H9 (cell line): ENCODE data around the gene RSPRY1. TPM values are rescaled to one million over a fixed set of nuclear protein-coding genes. Genes with fewer than 3 reads are reported as not detected.
"Not testable (repeated sequence)": the region's sequence is repeated elsewhere in the genome, so short reads cannot be mapped to it uniquely, and the experiment has no call there.

Experiments
- DNase-seq: peaks from one replicate; pipeline ENCODE4 v3.0.0-alpha.2; 2017
- H2AFZ ChIP-seq: one replicate; pipeline ENCODE4 v1.6.1; 2013; ENCODE audit warnings: mild to moderate bottlenecking, low read length, control low read depth, moderate library complexity
- H2AK5ac ChIP-seq: 2 replicates; pipeline ENCODE4 v1.6.1; 2013; ENCODE audit warnings: low read length, control low read depth, mixed read lengths; ENCODE audit not compliant: insufficient read length
- H2BK120ac ChIP-seq: one replicate; pipeline ENCODE4 v1.6.1; 2013; ENCODE audit warnings: low read depth, mild to moderate bottlenecking, low read length, control low read depth, inconsistent platforms; ENCODE audit not compliant: poor library complexity, severe bottlenecking
- H2BK12ac ChIP-seq: 2 replicates; pipeline ENCODE4 v1.6.1; 2013; ENCODE audit warnings: low read length, control low read depth, mixed read lengths, low read depth; ENCODE audit not compliant: insufficient read length
- H2BK15ac ChIP-seq: 2 replicates; pipeline ENCODE4 v1.6.1; 2013; ENCODE audit warnings: low read depth, low read length, control low read depth
- H2BK20ac ChIP-seq: one replicate; pipeline ENCODE4 v1.6.1; 2013; ENCODE audit warnings: low read depth, mild to moderate bottlenecking, low read length, control low read depth, inconsistent platforms; ENCODE audit not compliant: poor library complexity, severe bottlenecking
- H2BK5ac ChIP-seq: 2 replicates; pipeline ENCODE4 v1.6.1; 2013; ENCODE audit warnings: low read length, control low read depth, mixed read lengths; ENCODE audit not compliant: insufficient read length
- H3K14ac ChIP-seq: 2 replicates; pipeline ENCODE4 v1.6.1; 2013; ENCODE audit warnings: low read length, control low read depth; ENCODE audit not compliant: insufficient read depth
- H3K18ac ChIP-seq: 2 replicates; pipeline ENCODE4 v1.6.1; 2013; ENCODE audit warnings: low read depth, mild to moderate bottlenecking, mixed read lengths, low read length, control low read depth; ENCODE audit not compliant: insufficient read length
- H3K23ac ChIP-seq: 2 replicates; pipeline ENCODE4 v1.6.1; 2013; ENCODE audit warnings: low read length, control low read depth, mixed read lengths, low read depth; ENCODE audit not compliant: insufficient read length
- H3K23me2 ChIP-seq: 2 replicates; pipeline ENCODE4 v1.6.1; 2013; ENCODE audit warnings: low read depth, mild to moderate bottlenecking, mixed read lengths, low read length, control low read depth; ENCODE audit not compliant: insufficient read length, poor library complexity, severe bottlenecking
- H3K27ac ChIP-seq: 2 replicates; pipeline ENCODE4 v1.5.1; 2013; ENCODE audit warnings: low read length, control low read depth, mixed read lengths, low read depth; ENCODE audit not compliant: insufficient read length
- H3K27me3 ChIP-seq: 2 replicates; pipeline ENCODE4 v1.6.1; 2013; ENCODE audit warnings: low read length, control low read depth, inconsistent platforms; ENCODE audit not compliant: insufficient read depth
- H3K4ac ChIP-seq: 2 replicates; pipeline ENCODE4 v1.6.1; 2013; ENCODE audit warnings: low read depth, mild to moderate bottlenecking, control low read depth, inconsistent platforms, low read length, moderate library complexity
- H3K4me1 ChIP-seq: 2 replicates; pipeline ENCODE4 v1.6.1; 2013; ENCODE audit warnings: low read length, control low read depth, inconsistent platforms; ENCODE audit not compliant: insufficient read depth
- H3K4me2 ChIP-seq: 2 replicates; pipeline ENCODE4 v1.6.1; 2013; ENCODE audit warnings: low read length, control low read depth, mixed read lengths; ENCODE audit not compliant: insufficient read length, insufficient read depth
- H3K56ac ChIP-seq: 2 replicates; pipeline ENCODE4 v1.6.1; 2013; ENCODE audit warnings: low read depth, mild to moderate bottlenecking, mixed read lengths, low read length, control low read depth; ENCODE audit not compliant: insufficient read length
- H3K79me1 ChIP-seq: 2 replicates; pipeline ENCODE4 v1.6.1; 2013; ENCODE audit warnings: low read depth, mild to moderate bottlenecking, moderate library complexity, low read length, control low read depth, inconsistent platforms; ENCODE audit not compliant: insufficient read depth, poor library complexity, severe bottlenecking
- H3K79me2 ChIP-seq: 2 replicates; pipeline ENCODE4 v1.6.1; 2013; ENCODE audit warnings: low read length, control low read depth, inconsistent platforms; ENCODE audit not compliant: insufficient read depth
- H3K9ac ChIP-seq: 2 replicates; pipeline ENCODE4 v1.6.1; 2013; ENCODE audit warnings: low read length, control low read depth, mixed read lengths; ENCODE audit not compliant: insufficient read length; ENCODE audit errors: extremely low read depth
- H3K9me3 ChIP-seq: one replicate; pipeline ENCODE4 v1.6.1; 2013; ENCODE audit warnings: low read depth, low read length, inconsistent platforms; ENCODE audit not compliant: control insufficient read depth
- H3T11ph ChIP-seq: one replicate; pipeline ENCODE4 v1.6.1; 2013; ENCODE audit warnings: mild to moderate bottlenecking, low read length, control low read depth, inconsistent platforms
- H4K20me1 ChIP-seq: one replicate; pipeline ENCODE4 v1.6.1; 2013; ENCODE audit not compliant: control insufficient read depth, insufficient read length, insufficient read depth
- H4K5ac ChIP-seq: 2 replicates; pipeline ENCODE4 v1.6.1; 2013; ENCODE audit warnings: low read depth, mild to moderate bottlenecking, mixed read lengths, low read length, control low read depth; ENCODE audit not compliant: insufficient read length
- H4K8ac ChIP-seq: replicated peaks from 2 replicates; pipeline ENCODE4 v1.6.1; 2013; ENCODE audit warnings: low read length, control low read depth, mixed read lengths, low read depth; ENCODE audit not compliant: insufficient read length
- H4K91ac ChIP-seq: 2 replicates; pipeline ENCODE4 v1.6.1; 2013; ENCODE audit warnings: low read depth, mild to moderate bottlenecking, moderate library complexity, mixed read lengths, low read length, control low read depth; ENCODE audit not compliant: insufficient read length
- H3K27ac Mint-ChIP-seq, 3 experiments: 2 replicates in 2 of 3; 3 replicates in 1 of 3; pipeline ENCODE4 v1.8.0; 2020 to 2021; ENCODE audit warnings: mixed read lengths in 3 of 3, mild to moderate bottlenecking in 1 of 3, moderate library complexity in 1 of 3
- H3K27me3 Mint-ChIP-seq: 2 replicates; pipeline ENCODE4 v1.8.0; 2021; ENCODE audit warnings: low read depth, mild to moderate bottlenecking, moderate library complexity, mixed read lengths
- H3K36me3 Mint-ChIP-seq, 3 experiments: 2 replicates in 2 of 3; 3 replicates in 1 of 3; pipeline ENCODE4 v1.8.0; 2020 to 2021; ENCODE audit warnings: low read depth in 3 of 3, mixed read lengths in 3 of 3; ENCODE audit not compliant: insufficient read depth in 1 of 3
- H3K4me1 Mint-ChIP-seq, 2 experiments: 2 replicates each; pipeline ENCODE4 v1.8.0; 2020; ENCODE audit warnings: mixed read lengths in 2 of 2
- H3K4me3 Mint-ChIP-seq, 2 experiments: 2 replicates in 1 of 2; 3 replicates in 1 of 2; pipeline ENCODE4 v1.8.0; 2020 to 2021; ENCODE audit warnings: mild to moderate bottlenecking in 2 of 2, mixed read lengths in 2 of 2, moderate library complexity in 1 of 2
- H3K9me3 Mint-ChIP-seq, 2 experiments: 2 replicates in 1 of 2; 3 replicates in 1 of 2; pipeline ENCODE4 v1.8.0; 2020; ENCODE audit warnings: mild to moderate bottlenecking in 2 of 2, mixed read lengths in 2 of 2, moderate library complexity in 1 of 2
- WGBS: extraction: QIAGEN DNeasy Blood & Tissue Kit; methylation state at CpG from one replicate; pipeline ENCODE4 v1.1.7; 2013; ENCODE audit warnings: missing lambda C conversion rate, low lambda C conversion rate, mixed read lengths; ENCODE audit not compliant: insufficient read length; ENCODE audit errors: extremely low coverage; 5-methylcytosine and 5-hydroxymethylcytosine counted together
- total RNA-seq: library from RNA; stranded (reverse); gene quantifications from 2 replicates; pipeline ENCODE4 v1.2.1, GENCODE V29; 2021

RSPRY1 gene
- total RNA-seq, 1 experiment from 2014 or later = 36.1 TPM

- WGBS = no CpG with 5 or more reads among the region's 27 CpGs
- not testable (repeated sequence) for H2AFZ ChIP-seq, H4K5ac ChIP-seq, H2BK120ac ChIP-seq, H3T11ph ChIP-seq, H4K8ac ChIP-seq, H3K9ac ChIP-seq, H3K79me2 ChIP-seq, H2AK5ac ChIP-seq, H3K4me1 ChIP-seq, H3K27me3 ChIP-seq, H3K4me3 Mint-ChIP-seq, H3K4me2 ChIP-seq, H3K4me1 Mint-ChIP-seq, DNase-seq, H4K20me1 ChIP-seq, H2BK5ac ChIP-seq, H3K56ac ChIP-seq, H3K9me3 Mint-ChIP-seq, H3K4ac ChIP-seq, H3K27ac ChIP-seq, H3K18ac ChIP-seq, H2BK15ac ChIP-seq, H3K27ac Mint-ChIP-seq, H2BK12ac ChIP-seq, H2BK20ac ChIP-seq, H3K23ac ChIP-seq, H3K79me1 ChIP-seq, H4K91ac ChIP-seq, H3K27me3 Mint-ChIP-seq, H3K14ac ChIP-seq, H3K9me3 ChIP-seq, H3K23me2 ChIP-seq
- H3K36me3 Mint-ChIP-seq = peaks cover 19 to 34% (median 32%) of the 10 kb centered on the region in 3 experiments
Measured at GRCh38 chr16:57200926-57201325, 14.8 kb downstream of the RSPRY1 start.
